SJCRH30 (cell line): ENCODE measurements around the gene RRP9. TPM values are rescaled to one million over a fixed set of nuclear protein-coding genes. Genes with fewer than 3 reads are reported as not detected.

Experiments used
- DNase-seq, 2 experiments: peaks; one replicate each; pipeline ENCODE4 v3.0.0-alpha.2; 2015 to 2020
- H3K27ac ChIP-seq: fragments of 250-450 bp; sonication (Bioruptor Pico); 2 replicates; pipeline ENCODE4 v1.5.1; 2020; ENCODE audit warnings: mild to moderate bottlenecking, moderate library complexity
- H3K27me3 ChIP-seq: fragments of 250-450 bp; sonication (Bioruptor Pico); 2 replicates; pipeline ENCODE4 v1.5.1; 2020; ENCODE audit warnings: mild to moderate bottlenecking, moderate library complexity
- H3K36me3 ChIP-seq: fragments of 250-450 bp; sonication (Bioruptor Pico); 2 replicates; pipeline ENCODE4 v1.5.1; 2020; ENCODE audit warnings: mild to moderate bottlenecking, moderate library complexity
- H3K4me1 ChIP-seq: fragments of 250-450 bp; sonication (Bioruptor Pico); 2 replicates; pipeline ENCODE4 v1.5.1; 2020; ENCODE audit warnings: mild to moderate bottlenecking, moderate library complexity
- H3K4me3 ChIP-seq: fragments of 250-450 bp; sonication (Bioruptor Pico); 2 replicates; pipeline ENCODE4 v1.5.1; 2020; ENCODE audit warnings: mild to moderate bottlenecking, moderate library complexity
- H3K9me3 ChIP-seq: fragments of 250-450 bp; sonication (Bioruptor Pico); replicated peaks from 2 replicates; pipeline ENCODE4 v1.5.1; 2020; ENCODE audit warnings: mild to moderate bottlenecking, moderate library complexity
- total RNA-seq: library from RNA; depleted of rRNA; stranded (reverse); fragments of >200 nt; shearing (Covaris generic); gene quantifications from 2 replicates; pipeline ENCODE4 v1.2.3, GENCODE V29; 2014

RRP9 gene
- total RNA-seq, 1 experiment from 2014 or later, result 31.7 TPM

GRCh38 chr3:51966016-51966415 is 24.3 kb upstream of the RRP9 start:
- Histone ChIP-seq H3K27me3 (no peaks in the 10 kb centered on the region), H3K4me3 (peak overlapping the region; percentile 90), H3K9me3 (no peaks in the 10 kb centered on the region), H3K36me3 (peaks cover 9% of the 10 kb centered on the region), H3K27ac (peak overlapping the region; percentile 68; the same call in 1 of the 2 replicates), H3K4me1 (peaks cover 59% of the 10 kb centered on the region)
- no peak for DNase-seq

GRCh38 chr3:51964521-51964920 is 22.8 kb upstream of the RRP9 start:
- Histone ChIP-seq H3K4me1 (peaks cover 59% of the 10 kb centered on the region), H3K4me3 (peak overlapping the region; percentile 90), H3K9me3 (no peaks in the 10 kb centered on the region), H3K36me3 (peaks cover 24% of the 10 kb centered on the region), H3K27ac (peak overlapping the region; percentile 91), H3K27me3 (no peaks in the 10 kb centered on the region)
- no peak for DNase-seq

DNA sequence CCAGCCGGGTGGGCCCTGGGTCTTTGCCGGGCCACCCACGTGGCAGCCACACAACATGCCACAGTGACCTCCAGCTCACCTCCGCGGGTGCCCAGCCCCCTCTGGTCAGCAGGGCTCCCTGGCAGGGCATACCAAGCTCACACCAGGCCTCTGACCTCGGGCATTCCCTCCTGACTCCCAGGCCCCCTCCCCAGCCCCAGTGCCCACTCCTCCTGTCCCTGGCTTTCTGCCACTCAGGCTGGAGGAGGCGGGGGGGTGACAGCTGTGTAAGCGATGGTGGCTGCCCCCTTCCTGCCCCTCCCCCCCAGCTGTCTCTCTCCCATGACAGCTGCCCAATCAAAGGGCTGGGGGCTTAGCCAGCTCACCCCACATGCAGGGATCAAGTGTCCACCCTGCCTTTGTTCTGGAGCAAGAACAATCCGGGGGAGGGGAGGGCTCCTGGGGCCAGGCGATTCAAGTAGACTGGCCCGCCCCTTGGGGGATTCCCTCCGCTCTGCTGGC is 22.3 kb upstream of the RRP9 start:
- Histone ChIP-seq H3K27ac (peak overlapping the region; percentile 91), H3K36me3 (peaks cover 29% of the 10 kb centered on the region), H3K4me1 (peaks cover 54% of the 10 kb centered on the region), H3K27me3 (no peaks in the 10 kb centered on the region), H3K9me3 (no peaks in the 10 kb centered on the region), H3K4me3 (peak overlapping the region; percentile 90)
- peak; percentile 99 for DNase-seq

GRCh38 chr3:51962854-51963530 is 21.3 kb upstream of the RRP9 start:
- peak in 1 of 2 experiments; percentile 34 for DNase-seq
- H3K27ac ChIP-seq, result peak overlapping the region; percentile 91; the same call in 1 of the 2 replicates
- H3K36me3 ChIP-seq, result peaks cover 39% of the 10 kb centered on the region
- H3K27me3 ChIP-seq, result no peaks in the 10 kb centered on the region
- H3K4me3 ChIP-seq, result no peak overlapping the region
- H3K9me3 ChIP-seq, result no peaks in the 10 kb centered on the region
- H3K4me1 ChIP-seq, result peaks cover 46% of the 10 kb centered on the region

GRCh38 chr3:51961602-51962569 is 20.2 kb upstream of the RRP9 start:
- peaks cover 45% of the 10 kb centered on the region for H3K4me1 ChIP-seq
- H3K27me3 ChIP-seq, result no peaks in the 10 kb centered on the region
- H3K36me3 ChIP-seq, result peaks cover 48% of the 10 kb centered on the region
- no peak overlapping the region for H3K4me3 ChIP-seq
- H3K9me3 ChIP-seq, result no peaks in the 10 kb centered on the region
- no peak overlapping the region; the same call in 1 of the 2 replicates for H3K27ac ChIP-seq
- DNase-seq, result peak in 1 of 2 experiments; percentile 51

GRCh38 chr3:51961011-51961410 is 19.3 kb upstream of the RRP9 start:
- no peaks in the 10 kb centered on the region for H3K27me3 ChIP-seq
- no peak overlapping the region for H3K4me3 ChIP-seq
- no peak overlapping the region for H3K27ac ChIP-seq
- no peak for DNase-seq
- peaks cover 54% of the 10 kb centered on the region for H3K36me3 ChIP-seq
- no peaks in the 10 kb centered on the region for H3K9me3 ChIP-seq
- H3K4me1 ChIP-seq, result peaks cover 44% of the 10 kb centered on the region

DNA sequence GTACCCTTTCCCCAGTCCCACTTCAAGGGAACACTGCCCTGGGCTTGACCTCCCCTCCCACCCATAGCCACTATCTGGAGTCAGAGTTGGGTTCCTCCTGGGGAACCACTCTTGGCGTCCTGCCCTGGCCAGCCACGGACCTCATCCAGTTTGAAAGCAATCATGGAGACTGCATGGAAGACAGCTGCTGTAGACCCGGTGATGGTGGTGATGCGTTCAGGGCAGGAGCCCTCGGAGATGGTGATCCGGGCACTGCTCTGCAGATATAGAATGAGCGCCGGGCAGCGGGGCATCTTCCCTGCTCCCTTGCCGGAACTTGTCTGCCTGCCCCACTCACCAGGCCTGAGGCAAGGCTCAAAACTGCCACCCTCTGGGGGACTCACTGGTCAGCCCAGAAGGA is 18.7 kb upstream of the RRP9 start:
- H3K4me1 ChIP-seq, result peaks cover 37% of the 10 kb centered on the region
- H3K27me3 ChIP-seq, result no peaks in the 10 kb centered on the region

DNA sequence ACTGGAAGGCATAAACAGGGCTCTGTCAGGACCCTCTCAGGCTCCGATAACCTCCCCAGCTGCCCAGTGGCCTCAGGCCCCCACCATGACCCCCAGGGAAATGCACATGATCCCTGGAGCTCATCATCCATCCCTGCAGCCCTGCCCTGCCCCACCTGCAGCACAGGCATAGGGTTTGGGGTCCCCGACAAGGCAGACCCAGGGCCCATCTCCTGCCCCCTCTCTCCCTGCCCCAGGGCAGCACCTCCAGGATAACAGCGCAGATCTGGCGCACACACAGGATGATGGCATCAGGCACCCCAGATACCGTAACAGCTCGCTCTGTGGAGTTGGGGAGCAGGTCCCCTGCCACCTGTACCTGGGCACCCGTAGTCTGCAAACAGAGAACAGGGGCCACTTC is 17.9 kb upstream of the RRP9 start:
- Histone ChIP-seq H3K27me3 (no peaks in the 10 kb centered on the region), H3K27ac (no peak overlapping the region), H3K9me3 (no peaks in the 10 kb centered on the region), H3K4me3 (no peak overlapping the region), H3K36me3 (peaks cover 53% of the 10 kb centered on the region), H3K4me1 (peaks cover 30% of the 10 kb centered on the region)
- no peak for DNase-seq

More for the DNA sequence above, 18.7 kb upstream of the RRP9 start:
- H3K36me3 ChIP-seq, result peaks cover 52% of the 10 kb centered on the region
- DNase-seq, result no peak
- no peaks in the 10 kb centered on the region for H3K9me3 ChIP-seq
- no peak overlapping the region for H3K27ac ChIP-seq
- H3K4me3 ChIP-seq, result no peak overlapping the region

- Histone ChIP-seq H3K9me3 (no peaks in the 10 kb centered on the region), H3K4me1 (peaks cover 27% of the 10 kb centered on the region), H3K27ac (no peak overlapping the region), H3K27me3 (no peaks in the 10 kb centered on the region), H3K36me3 (peaks cover 53% of the 10 kb centered on the region), H3K4me3 (no peak overlapping the region)
- no peak for DNase-seq
Measured at GRCh38 chr3:51958603-51959521, 17.2 kb upstream of the RRP9 start.

- no peaks in the 10 kb centered on the region for H3K27me3 ChIP-seq
- H3K27ac ChIP-seq, result no peak overlapping the region
- H3K4me1 ChIP-seq, result peaks cover 21% of the 10 kb centered on the region
- H3K36me3 ChIP-seq, result peaks cover 53% of the 10 kb centered on the region
- no peak overlapping the region for H3K4me3 ChIP-seq
- no peaks in the 10 kb centered on the region for H3K9me3 ChIP-seq
- no peak for DNase-seq
Measured at GRCh38 chr3:51957520-51958205, 16.0 kb upstream of the RRP9 start.

DNA sequence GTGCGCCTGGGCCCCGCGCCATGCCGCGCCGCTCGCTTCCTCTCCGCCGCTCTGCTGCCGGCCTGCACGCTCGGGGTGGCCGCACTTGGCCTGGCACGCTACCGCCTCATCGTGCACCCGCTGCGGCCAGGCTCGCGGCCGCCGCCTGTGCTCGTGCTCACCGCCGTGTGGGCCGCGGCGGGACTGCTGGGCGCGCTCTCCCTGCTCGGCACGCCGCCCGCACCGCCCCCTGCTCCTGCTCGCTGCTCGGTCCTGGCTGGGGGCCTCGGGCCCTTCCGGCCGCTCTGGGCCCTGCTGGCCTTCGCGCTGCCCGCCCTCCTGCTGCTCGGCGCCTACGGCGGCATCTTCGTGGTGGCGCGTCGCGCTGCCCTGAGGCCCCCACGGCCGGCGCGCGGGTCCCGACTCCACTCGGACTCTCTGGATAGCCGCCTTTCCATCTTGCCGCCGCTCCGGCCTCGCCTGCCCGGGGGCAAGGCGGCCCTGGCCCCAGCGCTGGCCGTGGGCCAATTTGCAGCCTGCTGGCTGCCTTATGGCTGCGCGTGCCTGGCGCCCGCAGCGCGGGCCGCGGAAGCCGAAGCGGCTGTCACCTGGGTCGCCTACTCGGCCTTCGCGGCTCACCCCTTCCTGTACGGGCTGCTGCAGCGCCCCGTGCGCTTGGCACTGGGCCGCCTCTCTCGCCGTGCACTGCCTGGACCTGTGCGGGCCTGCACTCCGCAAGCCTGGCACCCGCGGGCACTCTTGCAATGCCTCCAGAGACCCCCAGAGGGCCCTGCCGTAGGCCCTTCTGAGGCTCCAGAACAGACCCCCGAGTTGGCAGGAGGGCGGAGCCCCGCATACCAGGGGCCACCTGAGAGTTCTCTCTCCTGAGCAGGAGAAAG is 14.4 kb upstream of the RRP9 start:
- Histone ChIP-seq H3K36me3 (peaks cover 48% of the 10 kb centered on the region), H3K4me1 (peaks cover 8% of the 10 kb centered on the region; the same call in 1 of the 2 replicates), H3K4me3 (no peak overlapping the region), H3K27ac (no peak overlapping the region), H3K27me3 (no peaks in the 10 kb centered on the region), H3K9me3 (no peaks in the 10 kb centered on the region)
- DNase-seq, result no peak

GRCh38 chr3:51955175-51955892 is 13.6 kb upstream of the RRP9 start, which contains the start of gene GPR62:
GPR62 (plus strand) TSS chr3:51955381; CDS start chr3:51955653, 272 bp downstream.
- Histone ChIP-seq H3K4me3 (no peak within 1 kb of the TSS), H3K27me3 (no peaks in the 10 kb centered on the region), H3K27ac (no peak within 1 kb of the TSS), H3K36me3 (peaks cover 41% of the 10 kb centered on the region), H3K4me1 (peaks cover 8% of the 10 kb centered on the region; the same call in 1 of the 2 replicates), H3K9me3 (no peaks in the 10 kb centered on the region)
- DNase-seq, result no peak
